SH-SY5Y (cell line): ENCODE results near the gene LTB4R2.

Experiments used
- GATA2 ChIP-seq: IDR thresholded peaks from 2 replicates; pipeline ENCODE4 v1.6.1; 2011; ENCODE audit warnings: mild to moderate bottlenecking, low read depth, low read length
- GATA3 ChIP-seq: IDR thresholded peaks from 2 replicates; pipeline ENCODE4 v1.6.1; 2011; ENCODE audit warnings: low read depth, mild to moderate bottlenecking, low read length, moderate library complexity

The LTB4R2 gene, protein sequence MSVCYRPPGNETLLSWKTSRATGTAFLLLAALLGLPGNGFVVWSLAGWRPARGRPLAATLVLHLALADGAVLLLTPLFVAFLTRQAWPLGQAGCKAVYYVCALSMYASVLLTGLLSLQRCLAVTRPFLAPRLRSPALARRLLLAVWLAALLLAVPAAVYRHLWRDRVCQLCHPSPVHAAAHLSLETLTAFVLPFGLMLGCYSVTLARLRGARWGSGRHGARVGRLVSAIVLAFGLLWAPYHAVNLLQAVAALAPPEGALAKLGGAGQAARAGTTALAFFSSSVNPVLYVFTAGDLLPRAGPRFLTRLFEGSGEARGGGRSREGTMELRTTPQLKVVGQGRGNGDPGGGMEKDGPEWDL

DNA sequence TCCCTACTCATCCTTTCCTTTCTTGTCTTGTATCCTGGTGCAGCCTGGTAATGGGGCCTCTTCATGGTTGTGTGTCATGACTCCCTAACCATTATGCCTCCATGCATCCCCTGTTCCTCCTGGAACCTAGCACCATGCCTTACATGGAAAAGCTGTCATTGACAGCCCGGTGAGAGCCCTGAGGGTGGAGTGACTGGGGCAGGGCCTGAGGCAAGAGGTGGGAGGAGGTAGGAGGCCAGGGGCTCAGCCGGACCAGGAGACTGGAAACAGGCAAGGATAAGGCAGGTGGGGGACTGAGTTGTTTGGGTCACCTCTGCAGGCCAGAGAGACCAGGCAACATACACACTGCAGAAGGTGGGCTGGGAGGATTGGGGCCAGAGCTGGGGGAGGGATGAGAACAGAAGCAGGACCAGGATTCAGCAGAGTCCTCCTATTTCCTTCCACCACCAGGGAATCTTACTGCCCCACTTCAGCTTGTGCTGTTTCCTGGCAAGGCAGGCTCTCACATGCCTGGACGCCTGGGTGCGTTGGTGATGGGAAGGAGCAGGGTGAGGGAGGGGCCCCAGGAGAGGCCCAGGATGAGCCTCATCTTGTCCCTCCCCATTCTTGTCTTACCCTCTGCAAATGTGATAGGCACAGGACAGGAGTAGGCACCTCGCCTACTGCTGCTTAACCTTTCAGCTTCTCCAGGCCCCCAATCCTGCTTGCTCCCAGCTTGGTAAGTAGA lies at the start of gene LTB4R2:
TSS of gene LTB4R2 (plus strand) at position 603 of the 727 bp plus-strand sequence. CDS start 525 bp downstream, outside the sequence.
- no peak for TF ChIP-seq GATA2
- TF ChIP-seq GATA3, result no peak

DNA sequence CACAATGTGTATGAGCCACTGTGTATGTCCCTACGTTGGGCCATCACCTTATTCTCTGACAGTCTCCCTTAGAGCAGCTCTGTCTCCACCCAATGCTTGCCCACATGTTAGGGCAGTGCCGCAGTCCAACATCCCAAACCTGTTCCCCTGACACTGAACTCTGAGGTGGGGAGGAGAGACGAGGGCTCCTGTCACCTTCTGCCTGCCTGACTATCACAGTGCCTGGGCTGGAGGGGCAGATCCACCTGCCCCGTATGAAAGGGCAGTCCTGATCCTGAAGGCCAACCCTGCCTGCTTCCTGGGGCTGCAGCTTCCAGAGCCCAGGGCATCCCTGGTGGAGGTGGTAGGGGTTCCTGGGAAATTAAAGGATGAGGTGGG lies 49.2 kb upstream of the LTB4R2 start:
- no peak for TF ChIP-seq GATA2
- no peak for TF ChIP-seq GATA3

DNA sequence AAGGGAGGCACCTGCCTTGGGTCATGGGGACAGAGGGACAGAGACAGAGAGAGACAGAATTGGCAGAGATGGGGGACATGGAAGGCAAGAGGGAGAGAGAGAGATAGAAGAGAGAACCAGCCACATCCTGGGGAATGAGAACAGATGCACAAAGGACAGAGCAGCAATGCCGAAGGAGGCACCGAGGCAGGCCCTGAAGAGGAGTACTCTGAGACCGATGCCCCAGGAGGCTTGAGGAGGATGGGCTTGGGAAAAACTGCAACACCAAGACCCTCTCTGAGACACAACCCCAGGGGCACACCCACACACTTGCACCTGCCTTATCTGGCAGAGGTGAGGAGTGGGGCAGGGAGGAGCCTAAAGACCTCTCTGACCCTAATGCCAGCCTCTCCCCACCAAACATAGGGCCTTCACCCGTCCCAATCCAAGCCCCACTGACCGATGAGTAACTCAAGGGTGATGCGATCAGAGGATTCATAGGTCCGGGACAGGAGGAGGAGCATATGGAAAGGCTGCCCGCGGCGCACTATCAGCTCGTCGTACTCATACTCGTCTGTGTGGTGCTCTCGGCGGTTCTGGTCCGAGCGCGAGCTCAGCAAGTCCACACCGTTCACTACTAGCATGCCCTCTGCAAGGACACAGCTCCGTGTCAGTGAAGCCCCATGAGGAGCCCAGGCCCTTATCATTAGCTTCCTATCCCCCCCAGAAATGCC lies 48.5 kb upstream of the LTB4R2 start:
- TF ChIP-seq GATA3 (no peak), GATA2 (no peak)

DNA sequence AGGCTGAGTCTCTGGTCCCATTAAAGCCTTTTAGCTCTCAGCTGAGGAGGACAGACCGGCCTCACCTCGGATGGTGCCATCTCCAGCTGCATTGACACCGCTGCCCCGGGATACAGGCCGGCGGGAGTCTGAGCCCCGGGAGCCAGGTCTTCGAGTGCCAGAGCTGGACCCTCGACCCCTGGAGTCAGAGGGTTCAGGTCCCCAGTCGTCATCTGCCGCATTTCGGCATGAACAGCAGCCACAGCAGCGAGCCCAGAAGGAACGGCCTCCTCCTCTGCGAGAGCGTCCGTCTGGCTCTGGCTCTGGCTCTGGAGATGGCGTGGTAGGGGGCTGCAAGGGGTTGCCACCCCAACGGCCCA lies 48.0 kb upstream of the LTB4R2 start:
- TF ChIP-seq GATA2 (no peak), GATA3 (no peak)

DNA sequence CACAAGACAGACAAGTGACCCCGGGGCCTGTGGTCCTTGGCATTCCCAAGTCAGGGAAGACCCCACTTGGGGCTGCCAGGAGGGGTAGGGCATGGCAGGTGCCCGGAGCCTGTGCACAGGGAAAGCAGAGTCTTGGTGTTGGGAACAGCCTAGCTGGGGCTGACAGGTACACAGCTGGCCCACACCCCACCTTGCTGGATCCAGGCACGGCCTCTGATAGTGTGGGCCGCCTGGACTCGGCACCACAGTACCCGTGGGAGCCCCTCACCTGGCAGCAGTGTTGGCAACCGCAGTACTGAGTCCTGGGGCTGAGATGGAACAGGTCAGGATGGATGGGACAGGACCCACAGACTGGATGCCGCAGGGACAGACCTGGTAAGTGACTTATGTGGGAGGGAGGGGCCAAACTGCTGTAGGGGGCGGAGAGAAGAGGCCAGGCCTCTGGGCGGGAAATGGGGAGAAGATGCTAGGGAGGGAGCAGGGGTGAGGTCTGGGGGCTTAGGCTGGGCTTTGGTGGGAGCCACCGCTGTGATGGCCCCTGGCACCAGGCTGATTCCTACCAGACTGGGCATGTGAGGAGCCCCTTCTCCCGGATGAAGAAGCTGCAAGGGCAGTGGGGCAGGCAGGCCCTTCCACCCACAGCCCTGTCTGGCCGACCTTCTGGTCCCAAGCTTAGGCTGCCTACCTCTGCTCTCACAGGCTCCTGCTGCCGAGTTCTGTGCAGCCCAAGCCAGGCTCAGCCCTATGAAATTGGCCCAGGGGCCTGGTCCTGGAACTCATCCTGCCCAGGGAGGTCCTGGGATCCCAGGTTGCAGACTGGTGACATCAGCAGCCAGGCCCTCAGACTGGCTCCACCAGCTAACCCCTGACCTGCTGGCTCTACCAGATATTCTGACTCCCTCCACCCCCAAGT lies 46.9 kb upstream of the LTB4R2 start, which contains the start of gene TGM1:
TSS of gene TGM1 (minus strand) at position 357 of the 913 bp plus-strand sequence. CDS start 825 bp downstream, outside the sequence.
- TF ChIP-seq GATA2, result no peak
- TF ChIP-seq GATA3, result no peak

DNA sequence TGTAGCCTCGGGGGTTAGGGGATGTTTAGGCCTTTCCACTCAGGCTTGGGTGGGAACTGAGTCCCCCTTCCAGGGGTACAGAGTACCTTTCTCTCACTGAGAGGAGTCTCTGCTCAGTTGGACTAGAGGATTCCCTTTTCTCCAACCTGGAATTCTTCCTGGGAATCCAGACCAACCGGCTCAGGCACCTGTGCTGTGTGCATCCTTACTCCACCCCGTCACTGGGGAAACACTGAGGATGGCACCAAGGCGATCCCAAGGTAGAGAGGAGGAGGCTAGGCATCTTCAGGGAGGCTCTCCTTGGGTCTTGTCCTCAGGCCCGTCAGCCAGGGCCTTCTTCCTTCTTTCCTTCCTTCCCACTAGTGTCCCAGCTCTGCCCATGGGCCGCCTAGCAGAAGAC lies 46.1 kb upstream of the LTB4R2 start:
- TF ChIP-seq GATA2, result no peak
- TF ChIP-seq GATA3, result no peak

DNA sequence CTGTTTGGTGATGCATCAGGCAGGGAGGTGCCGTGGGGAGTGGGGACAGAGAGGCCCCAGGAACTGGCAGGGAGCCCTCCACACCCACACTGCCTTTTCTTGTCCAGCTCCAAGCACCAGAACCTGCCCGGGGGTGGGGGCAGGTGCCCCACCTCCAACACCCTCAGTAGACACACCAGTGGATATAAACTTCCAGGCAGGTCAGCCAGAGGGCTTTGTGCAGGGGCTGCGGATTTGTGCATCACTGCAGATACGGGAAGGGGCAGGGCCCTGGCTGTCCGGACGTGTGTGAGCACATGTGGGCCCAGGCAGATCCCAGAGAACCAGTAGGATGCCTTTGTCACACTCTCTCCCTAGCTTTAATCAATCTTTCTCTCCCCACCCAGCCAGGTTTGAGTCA lies 45.6 kb upstream of the LTB4R2 start:
- TF ChIP-seq GATA2 (no peak), GATA3 (no peak)

DNA sequence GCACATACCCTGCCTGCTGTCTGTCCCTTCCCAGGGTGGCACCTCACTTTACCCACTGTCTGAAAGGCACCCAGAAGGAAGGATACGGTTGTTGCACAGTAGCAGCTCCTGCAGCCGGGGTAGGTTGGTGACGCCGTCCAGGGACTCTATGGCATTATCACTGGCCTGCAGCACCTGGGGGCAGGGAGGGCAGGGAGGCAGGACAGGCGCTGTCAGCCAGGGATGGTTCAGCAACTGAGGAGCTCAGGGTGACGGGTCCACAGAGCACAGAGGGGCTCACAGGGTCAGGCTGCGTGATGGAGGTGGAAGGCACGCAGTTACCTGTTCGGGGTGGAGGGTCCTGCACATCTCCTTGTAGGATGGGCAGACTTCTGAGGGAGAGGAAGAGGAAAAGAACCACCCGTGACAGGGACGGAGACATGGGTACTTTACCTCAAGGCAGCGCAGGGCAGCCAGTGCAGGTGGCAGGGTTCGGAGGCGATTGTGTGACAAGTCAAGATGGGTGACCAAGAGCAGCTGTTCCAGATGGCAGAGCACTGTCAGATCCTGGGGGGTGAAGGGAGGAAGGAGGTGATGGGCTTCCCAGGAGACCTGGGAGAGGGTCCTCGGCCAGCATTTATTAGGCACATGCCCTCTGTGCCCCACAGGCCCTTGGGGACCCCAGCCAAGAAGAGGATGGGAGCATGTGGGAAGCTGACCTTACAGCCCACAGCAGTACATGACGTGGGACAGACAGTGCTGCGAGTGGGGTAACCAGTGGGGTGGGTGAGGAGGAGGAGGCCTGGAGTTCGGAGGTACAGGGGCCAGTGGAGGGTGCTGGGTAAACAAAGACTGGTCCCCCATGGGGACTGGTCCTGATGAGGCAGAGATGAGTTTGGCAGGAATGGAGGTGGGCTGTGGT lies 43.3 kb upstream of the LTB4R2 start:
- TF ChIP-seq GATA2 (no peak), GATA3 (no peak)

DNA sequence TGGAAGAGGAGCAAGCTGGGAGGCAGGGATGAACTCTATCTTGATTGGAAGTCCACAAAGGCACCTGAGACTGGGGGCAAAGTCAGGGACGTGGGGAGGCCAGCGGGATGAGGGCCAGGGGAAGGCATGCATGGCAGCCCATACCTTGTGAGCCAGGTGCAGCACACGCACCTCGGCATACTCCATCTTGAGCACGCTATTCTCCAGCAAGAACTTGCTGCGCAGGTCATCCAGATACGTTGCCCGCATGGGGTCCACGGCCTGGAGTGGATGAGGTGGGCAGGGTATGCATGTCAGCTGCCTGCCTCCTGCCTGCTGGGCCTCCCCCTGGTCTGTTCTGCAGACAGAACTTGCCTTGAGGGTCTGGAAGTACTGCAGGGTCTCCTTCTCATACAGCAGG lies 42.4 kb upstream of the LTB4R2 start:
- TF ChIP-seq GATA3 (no peak), GATA2 (no peak)

DNA sequence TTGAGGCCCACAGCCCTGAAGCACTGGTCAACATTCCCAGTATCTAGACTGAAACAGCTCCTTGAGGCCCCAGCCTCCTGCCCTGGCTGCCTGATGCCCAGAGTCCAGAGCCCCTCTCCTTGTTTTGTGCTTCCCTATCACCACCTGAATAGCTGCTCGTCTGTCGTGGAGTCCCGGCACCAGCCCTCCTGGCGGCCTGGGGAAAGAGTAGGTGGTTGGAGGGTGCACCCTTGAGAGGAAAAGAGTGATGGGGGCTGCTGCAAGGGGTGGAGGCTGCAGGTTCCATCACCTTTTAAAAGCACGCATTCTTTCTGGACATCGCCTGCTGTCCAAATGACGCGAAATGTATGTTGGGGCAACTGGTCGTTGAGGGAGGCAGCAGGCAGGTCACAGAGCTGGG lies 41.7 kb upstream of the LTB4R2 start:
- TF ChIP-seq GATA3, result no peak

DNA sequence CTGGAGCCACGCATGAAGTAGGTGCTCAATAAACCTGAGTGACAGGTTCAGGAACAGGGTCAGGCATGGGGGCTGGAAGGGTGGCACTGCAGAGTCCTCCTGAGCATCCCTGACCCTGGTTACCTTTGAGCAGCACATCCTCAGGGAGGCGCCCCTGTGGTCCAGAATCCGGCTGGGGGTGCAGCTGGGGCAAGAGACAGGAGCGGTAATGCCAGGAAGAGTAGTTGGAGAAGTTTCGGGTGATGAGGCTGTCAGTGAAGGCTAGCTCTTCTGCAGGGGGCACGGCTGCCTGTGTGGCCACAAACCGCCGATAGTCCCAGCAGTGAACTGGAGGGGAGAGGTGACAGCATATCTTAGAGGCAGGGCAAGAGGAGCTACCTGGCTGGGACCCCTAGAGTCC lies 40.6 kb upstream of the LTB4R2 start:
- TF ChIP-seq GATA2 (no peak), GATA3 (no peak)

DNA sequence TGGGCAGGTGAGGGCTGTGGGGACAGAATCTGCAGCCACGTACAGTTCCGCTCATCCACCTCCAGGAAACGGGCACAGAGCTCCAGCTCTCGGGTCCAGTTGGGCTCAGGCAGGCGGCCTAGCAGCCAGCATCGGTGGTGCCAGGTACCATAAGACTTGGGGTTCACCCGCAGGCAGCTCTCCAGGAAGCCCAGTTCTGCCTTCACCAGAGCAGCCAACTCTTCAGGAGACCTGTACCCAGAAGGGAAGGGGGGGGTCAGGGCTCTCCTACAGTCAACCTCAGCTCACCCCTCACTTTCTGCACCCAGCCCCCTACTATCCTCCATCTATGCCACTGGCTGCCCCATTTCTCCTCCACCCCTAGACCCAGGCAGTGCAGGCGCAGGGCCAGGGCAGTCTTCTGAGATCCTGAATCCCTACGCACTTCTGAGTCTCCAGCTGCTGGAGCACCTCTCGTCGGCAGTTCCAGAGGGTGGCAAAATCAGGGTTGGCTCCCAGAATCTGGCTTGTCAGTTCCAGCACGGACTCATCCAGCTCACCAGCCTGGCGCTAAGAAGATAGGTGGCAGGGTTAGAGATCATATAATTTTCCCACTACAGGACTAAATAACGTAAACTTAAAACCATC lies 39.9 kb upstream of the LTB4R2 start:
- TF ChIP-seq GATA2 (no peak), GATA3 (no peak)
